ENCODE data around the gene ST7.

The ST7 gene

DNA sequence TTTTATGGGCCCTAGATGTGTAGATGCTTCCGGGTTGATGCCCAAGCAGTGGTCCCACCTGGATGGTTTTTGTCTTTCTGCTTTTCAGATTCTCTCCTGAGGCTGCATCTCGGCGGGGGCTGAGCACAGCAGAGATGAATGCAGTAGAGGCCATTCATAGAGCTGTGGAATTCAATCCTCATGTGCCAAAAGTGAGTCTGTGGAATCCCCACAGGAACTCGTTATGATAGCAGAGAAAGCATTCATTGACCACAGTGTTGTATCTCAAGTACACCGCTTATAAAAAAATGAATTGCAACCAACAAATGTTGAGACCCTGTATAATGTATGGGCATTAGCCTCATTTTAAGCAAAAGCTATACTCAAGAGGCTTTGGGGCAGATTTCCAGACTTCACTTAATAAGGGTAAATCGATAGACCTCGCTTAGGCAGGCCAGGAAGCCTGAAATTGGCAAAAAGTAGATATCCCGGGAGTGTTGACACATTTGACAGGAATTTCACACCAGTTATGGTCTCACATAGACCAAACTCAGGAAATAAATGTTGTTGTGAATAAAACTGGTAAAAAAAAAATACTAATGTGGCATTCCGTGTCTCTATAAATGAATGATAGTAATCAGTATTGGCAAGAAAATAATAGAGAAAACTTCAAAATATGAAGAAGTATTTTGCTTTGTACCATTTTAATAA is 237.6 kb downstream of the ST7 start:
- no peak for DNase-seq (ENCODE audit: low read depth in 2 of 2)

- no peak for DNase-seq (ENCODE audit: low read depth in 2 of 2)
Observed at GRCh38 chr7:117192108-117192507, 238.8 kb downstream of the ST7 start.

DNA sequence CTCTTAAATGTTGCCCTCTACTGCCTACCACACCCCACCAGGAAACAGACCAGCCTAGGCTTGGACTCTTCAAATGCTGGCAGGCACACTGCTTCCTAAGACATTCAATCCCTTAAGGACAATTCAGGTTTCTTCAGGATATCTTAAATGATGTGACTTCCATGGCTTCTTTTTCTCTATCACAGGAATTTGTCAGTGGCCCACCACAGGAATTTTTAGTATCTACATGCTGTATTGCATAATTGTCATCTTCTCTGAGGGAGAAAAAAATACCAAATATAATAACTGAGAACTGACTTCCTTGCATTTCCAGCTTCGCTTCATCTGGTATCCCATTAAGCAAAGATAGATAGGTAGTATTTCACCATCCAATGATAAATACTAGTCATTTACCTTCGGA is 240.3 kb downstream of the ST7 start:
- no peak for DNase-seq (ENCODE audit: low read depth in 2 of 2)

- no peak for DNase-seq (ENCODE audit: low read depth in 2 of 2)
Observed at GRCh38 chr7:117194445-117194844, 241.1 kb downstream of the ST7 start.

DNA sequence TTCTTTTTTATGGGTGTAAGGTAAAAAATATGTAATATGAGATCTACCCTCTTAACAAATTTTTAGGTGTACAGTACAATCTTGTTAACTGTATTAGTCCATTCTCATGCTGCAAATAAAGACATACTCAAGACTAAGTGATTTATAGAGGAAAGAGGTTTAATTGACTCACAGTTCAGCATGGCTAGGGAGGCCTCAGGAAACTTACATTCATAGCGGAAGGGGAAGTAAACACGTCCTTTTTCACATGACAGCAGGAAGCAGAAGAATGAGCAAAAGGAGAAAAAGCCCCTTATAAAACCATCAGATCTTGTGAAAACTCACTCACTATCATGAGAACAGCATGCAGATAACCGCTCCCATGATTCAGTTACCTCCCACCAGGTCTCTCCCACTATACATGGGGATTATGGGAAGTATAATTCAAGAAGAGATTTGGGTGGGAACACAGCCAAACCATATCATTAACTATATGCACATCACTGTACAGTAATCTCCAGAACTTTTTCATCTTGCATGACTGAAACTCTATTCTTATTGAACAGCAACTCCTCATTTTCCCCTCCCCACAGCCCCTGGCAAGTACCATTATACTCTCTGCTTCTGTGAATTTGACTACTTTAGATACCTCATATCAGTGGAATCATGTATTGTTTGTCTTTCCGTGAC is 242.2 kb downstream of the ST7 start:
- no peak for DNase-seq (ENCODE audit: low read depth in 2 of 2)

- DNase-seq (ENCODE audit: low read depth in 2 of 2) = no peak
Observed at GRCh38 chr7:117200132-117200531, 246.8 kb downstream of the ST7 start.

DNA sequence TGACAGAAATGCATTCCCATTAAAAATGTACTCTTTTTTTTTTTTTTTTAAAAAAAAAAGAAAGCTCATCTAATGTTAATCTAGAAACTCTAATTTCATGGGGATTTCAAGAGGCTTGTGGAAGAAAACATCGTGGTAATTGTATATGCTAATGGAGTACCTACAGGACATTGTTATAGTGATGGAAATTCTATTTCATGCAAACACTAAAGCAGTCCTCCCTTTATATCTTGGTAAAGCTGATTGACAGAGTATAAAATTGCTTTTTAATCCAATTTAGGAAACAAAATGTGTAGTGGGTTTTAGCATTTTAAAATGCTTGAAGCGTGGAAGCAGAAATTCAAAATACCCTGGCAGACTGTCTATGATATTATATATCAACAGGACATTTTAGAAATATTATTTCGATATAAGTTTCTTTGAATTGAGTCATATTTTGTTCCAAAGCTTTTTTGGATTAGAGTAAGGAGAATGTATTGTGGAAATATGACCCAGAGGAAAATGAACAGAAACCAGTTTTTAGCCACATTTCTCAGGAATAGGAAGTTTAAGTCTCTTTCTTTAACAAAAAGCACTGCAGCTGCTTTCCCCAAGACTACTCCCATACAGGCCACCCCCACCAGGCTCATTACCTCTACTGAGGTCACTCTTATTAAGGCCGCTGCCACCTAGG is 247.6 kb downstream of the ST7 start:
- DNase-seq (ENCODE audit: low read depth in 2 of 2) = no peak

DNA sequence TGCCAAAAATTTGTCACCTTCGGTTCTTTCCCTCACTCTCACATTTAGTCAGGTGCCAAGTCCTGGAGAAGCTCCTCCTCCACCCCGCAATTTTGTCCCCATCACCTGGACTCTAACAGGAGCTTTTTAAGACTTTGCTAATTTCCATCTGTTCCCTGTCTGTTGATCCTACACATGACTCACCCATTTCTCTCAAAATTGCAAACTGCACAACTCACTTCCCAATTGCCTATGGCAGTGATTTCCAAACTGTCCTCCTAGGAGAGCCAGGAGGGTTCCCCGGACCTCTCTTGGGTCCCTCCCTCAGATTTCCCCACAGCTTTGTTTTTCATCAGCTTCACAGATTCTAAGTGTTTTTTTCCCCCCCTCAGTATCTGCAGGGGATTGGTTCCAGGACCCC is 249.2 kb downstream of the ST7 start:
- no peak for DNase-seq (ENCODE audit: low read depth in 2 of 2)

DNA sequence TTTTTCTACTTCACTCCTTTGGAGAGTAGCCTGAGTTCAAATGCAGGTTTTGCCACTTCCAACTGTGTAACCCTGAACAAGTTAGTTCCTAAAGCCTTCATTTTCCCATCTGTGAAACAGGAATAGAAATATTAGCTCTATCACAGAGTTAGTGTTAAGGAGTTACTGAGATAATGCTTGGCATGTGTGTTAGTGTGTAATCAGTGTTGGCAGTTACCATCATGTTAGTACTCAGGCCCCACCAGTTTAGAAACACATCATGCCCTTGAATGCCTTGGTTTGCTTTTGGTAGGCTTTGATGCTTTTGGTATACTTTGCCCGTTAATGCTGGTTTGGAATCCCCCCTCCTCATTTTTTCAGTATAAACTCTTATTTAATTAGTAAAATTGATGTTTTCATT is 249.9 kb downstream of the ST7 start:
- DNase-seq (ENCODE audit: low read depth in 2 of 2) = no peak

DNA sequence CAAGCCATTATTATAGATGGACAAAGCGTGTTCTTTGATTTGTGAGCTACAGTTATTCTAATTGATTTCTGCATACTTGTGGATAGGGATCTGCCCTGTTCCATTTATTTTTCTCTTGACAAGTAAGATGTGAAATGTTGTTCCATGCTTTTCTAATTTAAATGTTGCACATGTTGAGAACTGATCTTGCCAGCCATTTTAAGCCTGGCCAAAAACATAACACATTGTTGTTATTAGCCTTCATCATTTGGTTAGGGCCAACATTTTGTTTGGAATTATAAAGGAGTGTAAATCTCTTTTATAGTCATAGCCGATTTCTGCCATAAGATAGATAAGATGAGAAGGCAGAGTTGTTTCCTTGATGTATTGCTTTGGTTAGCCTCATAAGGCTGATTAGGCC is 252.6 kb downstream of the ST7 start:
- no peak for DNase-seq (ENCODE audit: low read depth in 2 of 2)

GRCh38 chr7:117208257-117208656 is 255.0 kb downstream of the ST7 start:
- no peak for DNase-seq (ENCODE audit: low read depth in 2 of 2)

GRCh38 chr7:117210397-117210796 is 257.1 kb downstream of the ST7 start:
- DNase-seq (ENCODE audit: low read depth in 2 of 2) = no peak

- no peak for DNase-seq (ENCODE audit: low read depth in 2 of 2)
Observed at GRCh38 chr7:117210908-117211307, 257.6 kb downstream of the ST7 start.

DNA sequence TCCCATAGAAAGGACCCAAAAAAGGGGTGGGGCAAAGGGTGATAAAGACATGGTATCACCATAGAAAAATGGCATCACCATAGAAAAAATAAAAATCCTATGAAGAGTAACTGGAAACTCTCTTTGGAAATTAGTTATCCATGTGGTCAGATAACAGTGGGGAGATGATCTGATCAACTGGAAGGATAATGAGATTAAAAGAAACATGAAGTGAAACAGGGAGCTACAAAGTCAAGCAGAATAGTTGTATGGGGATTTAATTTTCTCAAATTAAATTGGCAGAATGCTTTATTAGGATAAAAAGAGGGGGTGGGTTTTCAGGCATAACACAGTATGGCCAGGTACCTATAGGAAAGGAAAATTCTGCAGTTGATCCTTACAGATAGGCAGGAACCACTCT is 258.3 kb downstream of the ST7 start:
- no peak for DNase-seq (ENCODE audit: low read depth in 2 of 2)

- peak; percentile 24 to 32 for DNase-seq (ENCODE audit: low read depth in 2 of 2)
Observed at GRCh38 chr7:117212969-117213877, 259.9 kb downstream of the ST7 start.

- no peak for DNase-seq (ENCODE audit: low read depth in 2 of 2)
Observed at GRCh38 chr7:117216010-117216409, 262.7 kb downstream of the ST7 start.

- no peak for DNase-seq (ENCODE audit: low read depth in 2 of 2)
Observed at GRCh38 chr7:117216436-117217069, 263.3 kb downstream of the ST7 start.

DNA sequence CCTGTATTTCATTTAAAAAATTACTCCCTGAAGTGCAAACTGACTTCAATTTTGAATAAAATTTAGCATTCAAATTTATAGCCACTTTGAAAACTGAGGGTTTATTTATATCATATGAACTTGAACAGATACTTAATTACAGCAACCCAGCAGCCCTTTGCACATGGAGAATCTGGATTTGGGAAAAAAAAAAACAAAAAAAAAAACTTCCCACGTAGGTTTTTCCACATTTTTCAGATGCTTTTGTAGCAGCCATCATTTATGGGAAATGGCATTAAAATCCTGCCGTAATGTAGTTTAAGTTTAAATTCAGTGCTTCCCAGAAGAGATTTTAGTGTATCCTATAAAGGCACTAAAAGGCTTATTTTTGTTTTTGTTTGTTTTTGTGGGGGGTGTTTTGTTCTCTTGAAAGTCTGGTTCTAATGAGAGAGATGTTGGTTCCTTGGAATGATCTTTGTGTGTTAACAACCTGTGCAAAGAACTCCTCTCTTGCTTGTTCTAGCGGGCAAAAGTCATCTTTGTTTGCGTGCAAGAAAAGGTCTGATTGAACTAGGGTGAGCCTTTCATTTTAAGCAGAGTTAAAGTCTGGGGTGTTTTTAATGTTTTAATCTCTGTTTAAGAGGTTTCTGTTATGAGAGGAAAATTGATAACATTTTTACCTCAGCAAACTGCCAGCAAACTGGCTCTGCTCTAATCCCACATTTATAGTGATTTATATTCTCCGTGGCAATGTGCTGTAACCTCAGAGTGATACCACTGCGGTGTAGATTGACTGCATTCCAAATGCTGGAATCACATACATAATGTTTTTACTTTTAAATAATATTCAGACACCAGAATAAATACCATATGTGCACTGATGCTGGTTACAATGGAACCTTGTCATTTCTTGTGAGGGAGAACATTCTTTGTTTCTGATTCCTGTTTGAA is 264.1 kb downstream of the ST7 start:
- no peak for DNase-seq (ENCODE audit: low read depth in 2 of 2)

- DNase-seq (ENCODE audit: low read depth in 2 of 2) = no peak
Observed at GRCh38 chr7:117218700-117219099, 265.4 kb downstream of the ST7 start.

- DNase-seq (ENCODE audit: low read depth in 2 of 2) = no peak
Observed at GRCh38 chr7:117219485-117219884, 266.2 kb downstream of the ST7 start.

GRCh38 chr7:117220836-117221235 is 267.5 kb downstream of the ST7 start:
- DNase-seq (ENCODE audit: low read depth in 2 of 2) = no peak

Data from stimulated activated CD4-positive, alpha-beta T cell treated with anti-CD3 and anti-CD28 coated beads, Interleukin-4, amount 100 ng/mL, for 48 hours (primary cell).